K562 (cell line): Measurements from ENCODE around the gene LASP1. TPM values are rescaled to one million over a fixed set of nuclear protein-coding genes. Genes with fewer than 3 reads are reported as not detected.
A peak's percentile ranks its signal among the peaks of the same experiment; 100 is the strongest.

Source experiments
- ATAC-seq: fragments of 200-7000 bp; cut with Tn5 transposase; 3 replicates; pipeline ENCODE4 v1.9.1; 2020; ENCODE audit warnings: moderate library complexity
- BruUV-seq: library from RNA; stranded (reverse); fragments of 400-500 nt; replicated peaks from 2 replicates; lab custom pipeline; 2021; lab: Mats Ljungman, UMichigan
- CTCF ChIA-PET: fragments of 300-600 bp; formaldehyde crosslinking; extraction: SDS; loops from one replicate; lab custom pipeline; 2021; ENCODE audit warnings: low intra/inter-chr PET ratio; lab: Yijun Ruan, JAX
- POLR2A ChIA-PET: fragments of 300-600, 350-650 bp; sonication (Branson Sonifier 250); formaldehyde crosslinking; extraction: SDS; loops from one replicate; lab custom pipeline; 2021; ENCODE audit warnings: antibody characterized with exemption, inconsistent platforms; lab: Yijun Ruan, JAX
- DNase-seq, 4 experiments: peaks; one replicate each; pipeline versions ENCODE4 v3.0.0 to v3.0.0-alpha.2; 2011 to 2018; ENCODE audit warnings: low spot score in 3 of 4, mixed read lengths in 3 of 4; ENCODE audit errors: extremely low read depth in 1 of 4
- FAIRE-seq: peaks from 2 replicates; lab custom pipeline; 2011; peaks lifted over from hg19 to GRCh38; lab: Jason Lieb, UNC
- H2AFZ ChIP-seq: 2 replicates; pipeline ENCODE4 v1.6.0; 2011; ENCODE audit warnings: low read depth, low read length, control low read depth, inconsistent platforms
- H3K27ac ChIP-seq: fragments of 200-600 bp; 3 replicates; pipeline ENCODE4 v1.8.0; 2011; ENCODE audit warnings: low read depth, mild to moderate bottlenecking, control low read depth, inconsistent platforms, low read length, moderate library complexity, mixed read lengths; ENCODE audit errors: extremely low read depth
- H3K27me3 ChIP-seq, 2 experiments: fragments of 300-600 bp in 1 of 2; 2 replicates in 1 of 2; 3 replicates in 1 of 2; pipeline versions ENCODE4 v1.6.0 to v1.8.0; 2011; ENCODE audit warnings: inconsistent platforms in 2 of 2, low read length in 2 of 2, mild to moderate bottlenecking in 1 of 2, mixed read lengths in 1 of 2, moderate library complexity in 1 of 2; ENCODE audit not compliant: control insufficient read depth in 2 of 2, insufficient read depth in 2 of 2
- H3K36me3 ChIP-seq: fragments of 300-600 bp; 3 replicates; pipeline ENCODE4 v1.8.0; 2011; ENCODE audit warnings: mild to moderate bottlenecking, low read length, inconsistent platforms; ENCODE audit not compliant: control insufficient read depth, insufficient read depth
- H3K4me1 ChIP-seq, 2 experiments: fragments of 200-600 bp in 1 of 2; replicated peaks in 1 of 2; 2 replicates in 1 of 2; 3 replicates in 1 of 2; pipeline versions ENCODE4 v1.5.1 to v1.8.0; 2011; ENCODE audit warnings: inconsistent platforms in 2 of 2, low read length in 2 of 2, mild to moderate bottlenecking in 1 of 2, mixed read lengths in 1 of 2, moderate library complexity in 1 of 2; ENCODE audit not compliant: control insufficient read depth in 2 of 2, insufficient read depth in 2 of 2
- H3K4me2 ChIP-seq: 2 replicates; pipeline ENCODE4 v1.6.1; 2011; ENCODE audit warnings: low read length, control low read depth, inconsistent platforms, mixed read lengths; ENCODE audit not compliant: insufficient read depth
- H3K4me3 ChIP-seq: fragments of 200-600 bp; sonication (generic), shearing (Covaris generic); 2 replicates; pipeline ENCODE4 v1.5.1; 2016; ENCODE audit warnings: control low read depth, inconsistent platforms
- H3K79me2 ChIP-seq: fragments of 200-600 bp; 3 replicates; pipeline ENCODE4 v1.8.0; 2011; ENCODE audit warnings: low read length, inconsistent platforms; ENCODE audit not compliant: control insufficient read depth, insufficient read depth
- H3K9ac ChIP-seq, 2 experiments: 2 replicates each; pipeline versions ENCODE4 v1.6.0 to v1.6.1; 2011; ENCODE audit warnings: low read depth in 2 of 2, low read length in 2 of 2, control low read depth in 1 of 2, inconsistent platforms in 1 of 2, mild to moderate bottlenecking in 1 of 2, mixed read lengths in 1 of 2; ENCODE audit not compliant: insufficient read depth in 1 of 2
- H3K9me1 ChIP-seq: one replicate; pipeline ENCODE4 v1.6.0; 2011; ENCODE audit warnings: inconsistent platforms, mild to moderate bottlenecking, low read length, moderate library complexity; ENCODE audit not compliant: control insufficient read depth, insufficient read depth
- H3K9me3 ChIP-seq: replicated peaks from 2 replicates; pipeline ENCODE4 v1.5.1; 2011; ENCODE audit warnings: low read depth, low read length, inconsistent platforms; ENCODE audit not compliant: control insufficient read depth, insufficient read depth
- H4K20me1 ChIP-seq: replicated peaks from 2 replicates; pipeline ENCODE4 v1.6.1; 2011; ENCODE audit warnings: low read length, inconsistent platforms, mixed read lengths; ENCODE audit not compliant: control insufficient read depth, insufficient read depth
- ADNP ChIP-seq: fragments of 200-800 bp; sonication (Bioruptor generic); IDR thresholded peaks from 2 replicates; pipeline ENCODE4 v1.6.1; 2016; ENCODE audit warnings: missing genetic modification characterization, missing compliant biosample characterization
- FOSL1 ChIP-seq: fragments of 200-800 bp; sonication (Bioruptor generic); conservative IDR thresholded peaks from 2 replicates; pipeline ENCODE4 v1.6.1; 2016; ENCODE audit warnings: missing genetic modification characterization, missing compliant biosample characterization
- MEF2A ChIP-seq: IDR thresholded peaks from 2 replicates; pipeline ENCODE4 v1.6.1; 2011; ENCODE audit warnings: low read depth, mild to moderate bottlenecking, low read length, moderate library complexity; ENCODE audit not compliant: control insufficient read depth
- SIN3B ChIP-seq: fragments of 450-650 bp; IDR thresholded peaks from 2 replicates; pipeline ENCODE4 v1.6.1; 2017; ENCODE audit warnings: low read depth, mild to moderate bottlenecking, moderate library complexity
- STAG1 ChIP-seq: sonication (generic); formaldehyde crosslinking; IDR thresholded peaks from 2 replicates; pipeline ENCODE4 v1.5.0; 2020; ENCODE audit warnings: missing genetic modification reagents, borderline replicate concordance
- U2AF1 ChIP-seq: fragments of 200-400 bp; formaldehyde crosslinking; optimal IDR thresholded peaks from 2 replicates; pipeline ENCODE3; 2017; ENCODE audit warnings: mild to moderate bottlenecking, low read depth, low read length, moderate library complexity
- ZNF282 ChIP-seq: sonication (generic); formaldehyde crosslinking; IDR thresholded peaks from 2 replicates; pipeline ENCODE4 v1.8.1; 2023; ENCODE audit warnings: missing genetic modification reagents
- ZNF444 ChIP-seq: fragments of 250-450 bp; sonication (Bioruptor Pico); IDR thresholded peaks from 2 replicates; pipeline ENCODE4 v1.4.0; 2020; ENCODE audit warnings: mild to moderate bottlenecking, moderate library complexity
- ZNF589 ChIP-seq: fragments of 200-800 bp; sonication (Bioruptor generic); IDR thresholded peaks from 2 replicates; pipeline ENCODE4 v1.6.1; 2016; ENCODE audit warnings: low read depth, missing genetic modification characterization, missing compliant biosample characterization
- WGBS: fragments of 100-300 bp; shearing (Covaris generic); methylation state at CpG from one replicate; pipeline ENCODE4 v1.1.6; 2016; ENCODE audit warnings: low coverage, mixed read lengths; ENCODE audit not compliant: insufficient coverage; ENCODE audit errors: missing lambda C conversion rate; 5-methylcytosine and 5-hydroxymethylcytosine counted together
- in situ Hi-C: fragments of 300-500 bp; cut with MboI; formaldehyde crosslinking; loops from 4 replicates; pipeline ENCODE4 v1.15.0; 2018; ENCODE audit warnings: inconsistent platforms, mixed read lengths
- intact Hi-C: fragments of 100-400 bp; cut with micrococcal nuclease; formaldehyde crosslinking; loops from 2 replicates; pipeline ENCODE4 v1.14.2; 2022
- polyA plus RNA-seq, 8 experiments: library from polyadenylated mRNA; depleted of rRNA in 4 of 8; stranded (reverse) in 5 of 8; unstranded in 3 of 8; fragments of >200 nt; fragmentation: Nextera tagmentation in 2 of 8; fragmentation: Illumina TruSeq in 1 of 8; extraction: Ambion mirVana in 2 of 8; extraction: Trizol in 1 of 8; gene quantifications; 2 replicates each; pipeline versions ENCODE4 v1.2.1 to v1.2.3, GENCODE V29; 2011 to 2014; ENCODE audit warnings: inconsistent platforms in 1 of 8, missing spikeins in 1 of 8
- total RNA-seq, 7 experiments: library from RNA; depleted of rRNA in 6 of 7; stranded (reverse); fragments of >200 nt in 6 of 7; fragmentation: Illumina TruSeq in 2 of 7; extraction: Trizol in 2 of 7; gene quantifications; 2 replicates each; pipeline versions ENCODE4 v1.2.1 to v1.2.3, GENCODE V29; 2011 to 2021; ENCODE audit warnings: low replicate concordance in 1 of 7
- TF ChIP-seq, protein P1 (sequence below), 2 experiments: fragments of 450-650 bp in 1 of 2; IDR thresholded peaks; 2 replicates each; pipeline ENCODE4 v1.6.1; 2011 to 2017; ENCODE audit warnings: low read depth in 2 of 2, antibody characterized with exemption in 1 of 2, borderline replicate concordance in 1 of 2, low read length in 1 of 2, mild to moderate bottlenecking in 1 of 2, mixed read lengths in 1 of 2; ENCODE audit not compliant: control insufficient read depth in 1 of 2
- TF ChIP-seq, protein P2 (sequence below): fragments of 450-650 bp; formaldehyde crosslinking; IDR thresholded peaks from 2 replicates; pipeline ENCODE4 v1.4.0; 2020; ENCODE audit warnings: mild to moderate bottlenecking, moderate library complexity
- TF ChIP-seq, protein P3 (sequence below): fragments of 450-650 bp; IDR thresholded peaks from one replicate; pipeline ENCODE4 v1.6.1; 2018; ENCODE audit warnings: mild to moderate bottlenecking, moderate library complexity; ENCODE audit not compliant: partially characterized antibody
- TF ChIP-seq, protein P4 (sequence below): fragments of 250-450 bp; sonication (Bioruptor Pico); IDR thresholded peaks from 2 replicates; pipeline ENCODE4 v1.8.0; 2021; ENCODE audit warnings: moderate library complexity, mild to moderate bottlenecking, inconsistent platforms

Gene LASP1
- total and polyA plus RNA-seq, 9 of the 15 experiments (the other 6 are each of a cell fraction or from before 2014, with no cell fraction given), result 23.0 to 125 (median 55.3) TPM

- TF ChIP-seq, protein P1, sequence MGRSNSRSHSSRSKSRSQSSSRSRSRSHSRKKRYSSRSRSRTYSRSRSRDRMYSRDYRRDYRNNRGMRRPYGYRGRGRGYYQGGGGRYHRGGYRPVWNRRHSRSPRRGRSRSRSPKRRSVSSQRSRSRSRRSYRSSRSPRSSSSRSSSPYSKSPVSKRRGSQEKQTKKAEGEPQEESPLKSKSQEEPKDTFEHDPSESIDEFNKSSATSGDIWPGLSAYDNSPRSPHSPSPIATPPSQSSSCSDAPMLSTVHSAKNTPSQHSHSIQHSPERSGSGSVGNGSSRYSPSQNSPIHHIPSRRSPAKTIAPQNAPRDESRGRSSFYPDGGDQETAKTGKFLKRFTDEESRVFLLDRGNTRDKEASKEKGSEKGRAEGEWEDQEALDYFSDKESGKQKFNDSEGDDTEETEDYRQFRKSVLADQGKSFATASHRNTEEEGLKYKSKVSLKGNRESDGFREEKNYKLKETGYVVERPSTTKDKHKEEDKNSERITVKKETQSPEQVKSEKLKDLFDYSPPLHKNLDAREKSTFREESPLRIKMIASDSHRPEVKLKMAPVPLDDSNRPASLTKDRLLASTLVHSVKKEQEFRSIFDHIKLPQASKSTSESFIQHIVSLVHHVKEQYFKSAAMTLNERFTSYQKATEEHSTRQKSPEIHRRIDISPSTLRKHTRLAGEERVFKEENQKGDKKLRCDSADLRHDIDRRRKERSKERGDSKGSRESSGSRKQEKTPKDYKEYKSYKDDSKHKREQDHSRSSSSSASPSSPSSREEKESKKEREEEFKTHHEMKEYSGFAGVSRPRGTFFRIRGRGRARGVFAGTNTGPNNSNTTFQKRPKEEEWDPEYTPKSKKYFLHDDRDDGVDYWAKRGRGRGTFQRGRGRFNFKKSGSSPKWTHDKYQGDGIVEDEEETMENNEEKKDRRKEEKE (IDR thresholded peaks at IDR 0.05; ENCODE audit: borderline replicate concordance in 1 of 2, control insufficient read depth in 1 of 2, low read depth in 2 of 2, low read length in 1 of 2), result no peak
- no peak for TF ChIP-seq MEF2A
- TF ChIP-seq ZNF282 (CRISPR knock-in tag), result no peak
- no peak for TF ChIP-seq ZNF444 (CRISPR knock-in tag)
Observed at GRCh38 chr17:38899421-38899820, 29.6 kb downstream of the LASP1 start (continued).

DNA sequence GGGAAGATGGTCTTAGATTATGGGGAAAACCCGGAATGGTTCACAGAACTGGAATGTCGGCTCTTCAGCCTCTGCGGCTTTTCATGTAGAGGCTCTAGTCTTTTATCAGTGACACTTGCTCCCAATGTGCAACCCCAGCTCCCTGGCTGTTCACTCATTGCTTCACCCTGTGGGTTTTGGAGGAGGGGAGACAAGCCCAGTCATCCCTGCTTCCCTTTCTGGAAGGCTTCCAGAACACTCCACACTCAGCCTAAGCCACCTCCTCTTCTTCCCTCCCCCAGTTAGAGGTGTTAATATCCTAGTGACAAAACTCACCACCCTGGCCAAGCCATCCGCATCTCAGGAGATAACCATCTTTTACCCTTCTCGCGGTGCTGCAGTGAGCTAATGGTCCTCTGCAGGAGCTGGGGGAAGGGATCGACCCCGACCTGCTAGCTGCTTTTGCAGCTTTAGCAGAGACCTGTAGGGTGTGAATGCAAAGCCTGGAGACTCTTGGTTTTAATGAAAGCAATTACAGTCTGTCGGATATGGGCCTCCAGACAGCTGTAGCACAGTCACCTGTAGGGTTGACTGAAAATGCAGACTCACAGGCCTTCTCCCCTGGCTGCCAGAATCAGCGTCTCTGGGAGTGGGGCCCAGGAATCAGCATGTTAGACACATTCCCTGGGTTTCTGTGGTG is 31.3 kb downstream of the LASP1 start:
- intact Hi-C loops, result loop anchor here (2.0 kb wide), 1 partner anchor 32 kb away; no protein-coding TSS in a partner anchor
- ChIA-PET CTCF (no interaction called here), POLR2A (interaction anchor here (0.5 to 2.6 kb wide), 14 partner anchors 8 to 1019 kb away, joined by 3 to 9 read pairs (median 4); partner anchors contain the start of genes LASP1 and RPL23)
- H4K20me1 ChIP-seq, result peaks cover 18% of the 10 kb centered on the region
- no peaks in the 10 kb centered on the region for H3K9me3 ChIP-seq
- peaks cover 38 to 42% of the 10 kb centered on the region in 2 experiments for H3K4me1 ChIP-seq
- in situ Hi-C loops, result no loop called here
- no peaks in the 10 kb centered on the region for H3K27me3 ChIP-seq
- FAIRE-seq (peak; percentile 91), DNase-seq (peak; percentile 71 to 90 (median 82)), ATAC-seq (peak; percentile 87)
- WGBS, result 3% methylated on average over 10 of the region's 10 CpGs
- no peak overlapping the region for H2AFZ ChIP-seq
- peak overlapping the region; percentile 32; the same call in 1 of the 2 replicates for H3K4me2 ChIP-seq
- peaks cover 31% of the 10 kb centered on the region for H3K79me2 ChIP-seq
- no peaks in the 10 kb centered on the region for H3K9me1 ChIP-seq
- no peak overlapping the region for H3K4me3 ChIP-seq
- peak overlapping the region; percentile 66; the same call in 2 of the 3 replicates for H3K27ac ChIP-seq
- H3K36me3 ChIP-seq, result peaks cover 67% of the 10 kb centered on the region
- no TSS peak for BruUV-seq
- H3K9ac ChIP-seq, result peak overlapping the region; percentile 13 to 48; a peak in 1 of 4 replicates
- TF ChIP-seq, protein P2, sequence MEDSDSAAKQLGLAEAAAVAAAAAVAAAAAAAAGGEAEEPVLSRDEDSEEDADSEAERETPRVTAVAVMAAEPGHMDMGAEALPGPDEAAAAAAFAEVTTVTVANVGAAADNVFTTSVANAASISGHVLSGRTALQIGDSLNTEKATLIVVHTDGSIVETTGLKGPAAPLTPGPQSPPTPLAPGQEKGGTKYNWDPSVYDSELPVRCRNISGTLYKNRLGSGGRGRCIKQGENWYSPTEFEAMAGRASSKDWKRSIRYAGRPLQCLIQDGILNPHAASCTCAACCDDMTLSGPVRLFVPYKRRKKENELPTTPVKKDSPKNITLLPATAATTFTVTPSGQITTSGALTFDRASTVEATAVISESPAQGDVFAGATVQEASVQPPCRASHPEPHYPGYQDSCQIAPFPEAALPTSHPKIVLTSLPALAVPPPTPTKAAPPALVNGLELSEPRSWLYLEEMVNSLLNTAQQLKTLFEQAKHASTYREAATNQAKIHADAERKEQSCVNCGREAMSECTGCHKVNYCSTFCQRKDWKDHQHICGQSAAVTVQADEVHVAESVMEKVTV, result no peak
- TF ChIP-seq, protein P3, sequence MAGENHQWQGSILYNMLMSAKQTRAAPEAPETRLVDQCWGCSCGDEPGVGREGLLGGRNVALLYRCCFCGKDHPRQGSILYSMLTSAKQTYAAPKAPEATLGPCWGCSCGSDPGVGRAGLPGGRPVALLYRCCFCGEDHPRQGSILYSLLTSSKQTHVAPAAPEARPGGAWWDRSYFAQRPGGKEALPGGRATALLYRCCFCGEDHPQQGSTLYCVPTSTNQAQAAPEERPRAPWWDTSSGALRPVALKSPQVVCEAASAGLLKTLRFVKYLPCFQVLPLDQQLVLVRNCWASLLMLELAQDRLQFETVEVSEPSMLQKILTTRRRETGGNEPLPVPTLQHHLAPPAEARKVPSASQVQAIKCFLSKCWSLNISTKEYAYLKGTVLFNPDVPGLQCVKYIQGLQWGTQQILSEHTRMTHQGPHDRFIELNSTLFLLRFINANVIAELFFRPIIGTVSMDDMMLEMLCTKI, result no peak
- TF ChIP-seq STAG1 (CRISPR knock-in tag) (no peak), FOSL1 (tag) (peak; percentile 81), ZNF589 (CRISPR knock-in tag) (no peak), ADNP (tag) (peak; percentile 50; the same call in 1 of the 2 replicates), SIN3B (no peak), U2AF1 (no peak)
- TF ChIP-seq, protein P4, sequence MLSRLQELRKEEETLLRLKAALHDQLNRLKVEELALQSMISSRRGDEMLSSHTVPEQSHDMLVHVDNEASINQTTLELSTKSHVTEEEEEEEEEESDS, result no peak
